Dedifferentiated amniotic fluid mesenchymal stem cell (primary cell): Measurements from ENCODE around the gene CISD1.

Source experiments
- DNase-seq: peaks from one replicate; pipeline ENCODE4 v3.0.0-alpha.2; 2016; ENCODE audit errors: extremely low spot score

The CISD1 gene

DNA sequence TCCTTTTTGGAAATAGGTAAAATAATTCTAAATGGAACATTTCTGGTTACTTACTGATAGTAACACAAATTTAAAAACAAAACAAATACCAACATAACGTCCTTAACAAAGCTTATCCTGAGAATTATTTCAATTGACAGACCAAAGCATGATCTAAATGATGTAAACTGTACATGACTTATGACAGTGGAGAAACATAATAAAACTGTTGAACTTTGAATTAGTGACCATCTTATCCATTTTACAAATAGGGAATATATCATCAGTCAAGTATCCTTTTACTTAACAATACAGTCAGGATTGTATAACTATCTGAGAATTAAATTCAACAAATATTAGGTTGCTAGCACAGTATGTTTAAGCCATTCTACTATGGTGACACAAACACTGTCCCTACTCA, 3.7 kb upstream of the CISD1 start:
- no peak for DNase-seq

DNA sequence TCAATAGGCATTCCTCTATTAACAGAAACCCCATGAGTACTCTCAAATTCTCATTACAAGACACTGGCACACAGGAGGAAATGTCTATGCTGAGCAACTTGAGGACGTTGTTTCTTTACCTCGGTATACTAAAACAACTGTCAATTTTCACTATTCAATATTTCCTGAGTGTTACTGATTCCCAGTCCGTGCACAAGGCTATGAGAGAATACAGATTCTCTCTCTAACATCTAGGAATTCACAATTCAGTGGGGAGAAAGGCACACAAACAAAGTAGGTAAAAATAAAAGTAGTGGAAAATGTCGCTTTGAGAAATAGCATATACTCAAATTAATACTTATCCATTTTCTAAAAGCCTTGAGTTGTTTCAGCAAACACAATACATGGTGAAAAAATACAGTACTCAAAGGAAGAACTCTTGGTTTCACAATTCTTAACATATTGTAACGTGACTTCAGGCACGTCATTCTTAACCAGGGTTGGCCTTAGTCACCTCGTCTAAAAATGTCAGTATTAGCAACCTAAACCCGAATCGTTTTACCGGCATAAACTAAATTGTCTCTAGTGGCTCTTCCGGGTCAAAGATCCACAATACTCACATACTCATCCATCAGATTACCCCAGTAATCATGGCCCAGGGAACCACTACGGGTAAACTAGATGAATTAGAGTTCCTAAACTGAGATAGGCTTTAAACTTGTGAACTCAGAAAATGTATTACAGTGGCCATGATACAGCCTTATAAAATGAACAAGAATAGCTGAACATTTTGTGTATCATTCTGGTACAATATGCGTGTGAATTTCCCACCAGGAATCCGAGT, 2.7 kb upstream of the CISD1 start:
- peak; percentile 45 for DNase-seq

DNA sequence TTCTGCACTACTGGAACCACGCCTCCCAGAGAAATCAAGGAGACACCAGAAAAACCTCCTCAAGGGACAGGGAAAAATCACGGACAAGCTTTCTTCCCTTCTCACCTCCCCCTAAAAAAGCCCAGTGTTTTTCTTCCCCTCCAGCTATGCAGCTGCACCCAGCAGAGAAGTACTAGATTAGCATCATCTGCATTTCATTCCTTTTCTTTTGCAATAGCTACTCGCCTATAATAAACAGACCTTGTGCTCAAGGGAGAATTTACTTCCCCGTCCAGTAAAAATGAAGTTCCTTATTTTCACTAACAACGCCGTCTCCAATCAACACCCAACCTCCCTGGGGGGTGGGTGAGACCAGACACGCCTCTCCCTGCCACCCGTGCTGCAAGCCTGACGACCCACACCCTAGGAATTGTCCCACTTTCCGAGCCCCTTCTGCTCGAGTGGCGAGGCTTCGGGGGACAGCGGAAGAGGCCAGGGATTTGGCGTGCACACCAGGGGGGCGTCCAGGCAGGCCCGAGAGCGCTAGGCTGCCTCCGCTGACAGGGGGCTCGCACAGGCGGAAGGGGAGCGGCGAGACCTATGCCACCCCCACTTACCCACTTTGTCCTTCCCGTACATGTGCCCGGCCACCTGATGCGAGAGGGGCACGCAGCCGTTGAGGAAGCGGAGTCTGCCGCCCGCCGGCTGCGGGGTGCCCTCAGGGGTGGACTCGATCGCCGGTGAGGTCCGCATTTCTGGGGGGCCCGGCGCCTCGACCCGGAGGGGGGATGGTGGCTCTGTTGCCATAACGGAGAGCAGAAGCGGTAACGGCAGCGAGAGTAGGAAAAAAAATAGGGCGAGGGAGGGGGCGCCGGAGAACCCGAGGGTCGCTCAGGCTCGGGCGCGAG, 1.9 kb upstream of the CISD1 start:
- peak; percentile 53 for DNase-seq

DNA sequence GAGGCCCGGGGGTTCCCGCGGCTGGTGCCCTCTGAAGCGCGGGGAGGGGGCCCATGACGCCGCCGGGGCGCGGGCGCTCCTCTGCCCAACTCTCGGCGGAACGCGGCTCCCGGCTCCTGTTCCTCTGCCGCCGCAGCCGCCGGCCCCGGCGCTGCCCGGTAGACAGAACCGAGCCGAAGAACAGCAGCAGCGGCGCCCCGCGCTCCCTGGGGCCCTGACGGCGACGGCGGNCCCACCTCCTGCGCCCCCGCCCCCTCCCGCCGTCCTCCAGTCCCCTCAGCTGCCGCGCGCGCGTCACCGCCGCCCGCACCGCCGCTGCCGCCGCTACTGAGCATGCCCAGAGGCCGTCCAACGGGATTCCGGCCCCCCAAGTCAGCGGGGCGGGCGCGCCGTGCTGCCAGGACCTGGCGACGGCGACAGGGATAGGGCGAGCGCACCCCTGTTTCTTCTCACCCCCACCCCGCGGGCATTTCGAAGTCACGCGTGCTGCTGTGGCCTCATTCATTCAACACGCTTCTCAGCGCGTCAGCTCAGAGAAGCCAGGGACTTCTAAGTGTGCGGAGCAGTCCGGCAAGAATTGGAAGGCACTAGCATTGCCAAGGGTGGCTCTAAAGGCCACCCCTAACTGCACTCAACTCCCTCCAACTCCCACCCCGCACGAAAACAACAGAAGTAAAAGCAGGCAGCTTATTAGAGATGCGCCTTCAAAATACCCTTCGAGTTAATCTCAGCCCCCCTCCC, 1.1 kb upstream of the CISD1 start, which contains the start of gene IPMK:
Gene IPMK (minus strand): TSS at position 182 of the 741 bp plus-strand sequence. CDS start 283 bp downstream, outside the sequence.
- DNase-seq = peak; percentile 79

DNA sequence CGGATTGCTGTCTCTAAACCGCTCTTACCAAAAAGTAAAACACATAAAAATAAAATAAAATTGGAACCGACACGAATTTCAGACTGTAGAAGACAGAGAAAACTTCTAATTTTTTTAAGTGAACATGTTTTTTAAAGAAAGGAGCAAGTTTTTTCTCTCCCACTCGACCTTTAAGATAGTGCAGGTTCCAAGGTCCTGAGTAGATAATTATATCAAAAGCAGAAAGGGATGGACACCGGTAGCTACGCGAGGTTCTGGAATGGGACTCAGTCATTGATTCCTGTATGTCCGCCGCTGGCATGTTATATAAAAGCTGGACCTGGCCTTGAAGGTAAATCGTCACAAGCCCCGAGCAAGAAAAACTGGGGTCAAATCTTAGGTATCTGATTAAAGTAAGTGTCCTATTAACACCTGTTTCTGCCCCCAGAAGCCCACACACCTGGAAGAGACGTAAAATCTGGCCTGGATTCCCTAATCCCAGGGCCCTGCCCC, 462 bp upstream of the CISD1 start:
- no peak for DNase-seq

DNA sequence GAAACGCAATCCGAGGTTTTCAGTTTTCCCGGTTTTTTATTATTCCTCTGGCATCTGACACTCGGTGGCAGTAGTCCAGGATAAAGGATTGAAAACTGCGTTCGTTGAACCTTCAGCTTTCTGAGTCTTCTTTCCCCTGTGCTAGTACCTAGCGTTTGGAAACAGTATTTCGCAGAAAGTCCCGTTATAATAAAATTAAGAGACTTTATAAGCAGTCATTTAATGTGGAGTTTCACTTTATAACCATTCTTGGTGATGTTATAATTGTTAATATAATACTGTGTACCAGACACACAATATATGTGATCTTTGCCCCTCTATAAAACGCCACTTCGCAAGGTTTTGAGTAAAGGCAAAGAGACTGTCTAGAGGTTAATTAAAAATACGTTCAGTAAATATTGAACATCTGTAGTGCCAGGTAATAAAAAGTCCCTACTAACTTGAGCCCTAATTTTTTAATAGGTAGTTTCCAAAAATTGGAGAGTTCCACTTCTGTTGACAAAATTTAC, 874 bp downstream of the CISD1 start:
- DNase-seq = no peak

DNA sequence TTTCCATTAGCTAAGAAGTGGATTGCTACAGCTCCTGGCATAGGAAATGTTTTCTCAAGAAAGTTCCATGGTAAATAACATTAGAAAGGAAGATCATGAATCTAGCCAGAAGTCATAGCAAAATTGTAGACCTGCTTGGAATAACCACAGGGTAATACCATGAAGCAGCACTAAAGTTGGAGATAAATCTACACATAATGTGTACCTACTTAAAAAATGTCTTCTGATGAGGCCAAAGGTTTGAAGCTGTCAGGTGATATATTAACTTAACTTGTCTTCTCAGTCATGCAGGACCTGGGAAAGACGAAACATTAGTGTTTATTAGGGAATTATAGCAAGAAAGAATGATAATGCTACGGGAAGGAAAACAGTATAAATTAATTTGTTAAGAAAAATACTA, 6.3 kb downstream of the CISD1 start:
- no peak for DNase-seq

DNA sequence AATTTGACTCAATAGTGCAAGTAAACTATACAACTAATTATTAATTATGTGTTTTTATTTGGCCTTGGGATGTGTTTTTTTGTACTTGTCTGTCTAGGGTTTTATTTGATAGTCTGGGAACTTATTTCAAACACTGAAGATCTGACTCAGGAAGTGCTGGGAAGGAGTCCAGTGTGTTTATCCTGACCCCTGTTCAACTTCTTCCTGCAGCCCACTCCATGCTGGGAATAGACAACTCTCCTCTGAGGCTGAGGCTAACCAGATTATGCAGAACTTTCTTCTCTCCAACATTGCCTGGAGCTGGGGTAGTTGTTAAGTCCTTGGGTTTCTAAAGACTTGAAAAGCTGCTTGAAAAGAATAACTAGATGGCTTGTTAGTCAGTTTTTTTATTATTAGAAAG, 6.9 kb downstream of the CISD1 start:
- DNase-seq = no peak

DNA sequence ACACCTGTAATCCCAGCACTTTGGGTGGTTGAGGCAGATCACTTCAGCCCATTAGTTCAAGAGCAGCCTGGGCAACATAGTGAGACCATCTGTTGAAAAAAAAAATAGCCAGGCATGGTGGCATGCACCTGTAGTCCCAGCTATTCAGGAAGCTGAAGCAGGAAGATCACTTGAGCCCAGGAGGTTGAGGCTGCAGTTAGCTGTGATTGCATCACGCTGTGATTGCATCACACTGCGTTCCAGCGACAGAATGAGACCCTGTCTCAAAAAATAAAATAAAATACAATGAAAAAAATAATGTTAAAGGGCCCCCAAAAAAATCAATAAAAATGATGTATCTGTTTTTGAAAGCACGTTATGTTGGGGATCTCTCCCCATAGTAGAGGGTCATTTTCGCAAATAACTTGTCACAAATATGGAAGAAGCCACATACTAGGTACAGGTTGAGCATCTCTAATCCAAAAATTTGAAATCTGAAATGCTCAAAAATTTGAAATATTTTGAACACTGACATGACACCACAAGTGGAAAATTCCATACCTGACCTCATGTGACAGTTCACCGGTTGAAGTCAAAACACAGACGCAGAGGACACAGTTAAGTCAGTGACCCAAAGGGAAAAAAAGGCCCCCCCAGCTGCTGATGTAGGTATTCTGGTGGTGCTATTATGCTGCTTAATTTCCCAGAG, 9.5 kb downstream of the CISD1 start:
- DNase-seq = no peak

DNA sequence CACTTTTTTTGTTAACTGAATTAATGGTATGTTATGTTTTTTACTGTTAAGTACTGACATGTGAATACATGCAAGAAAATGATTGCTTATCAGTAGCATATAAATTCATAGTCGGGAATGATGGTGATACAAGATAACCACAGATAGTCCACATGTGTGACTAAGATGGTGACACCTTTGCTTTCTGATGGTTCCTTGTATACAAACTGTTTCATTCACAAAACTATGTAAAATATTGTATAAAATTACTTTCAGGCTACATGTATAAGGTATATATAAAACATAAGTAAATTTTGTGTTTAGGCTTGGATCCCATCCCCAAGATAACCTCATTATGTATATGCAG, 10.0 kb downstream of the CISD1 start:
- no peak for DNase-seq

DNA sequence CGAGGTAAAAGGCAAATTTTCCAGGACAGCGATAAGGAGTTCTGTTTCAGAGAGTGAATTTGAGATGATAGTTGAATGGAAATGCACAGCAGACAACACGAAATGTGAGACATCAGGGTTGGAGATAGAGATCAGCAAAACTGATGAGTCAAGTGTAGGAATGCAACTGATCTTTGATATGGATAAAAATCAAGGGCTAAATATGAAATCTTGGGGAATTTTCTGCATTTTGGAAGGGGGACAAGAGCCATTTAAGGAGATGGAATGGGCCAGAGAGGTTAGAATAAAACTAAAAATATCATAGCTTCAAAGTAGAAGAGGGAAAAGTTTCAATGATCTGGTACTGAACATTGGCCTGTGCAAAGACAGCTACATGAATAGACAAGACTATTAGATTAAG, 11.5 kb downstream of the CISD1 start:
- no peak for DNase-seq

DNA sequence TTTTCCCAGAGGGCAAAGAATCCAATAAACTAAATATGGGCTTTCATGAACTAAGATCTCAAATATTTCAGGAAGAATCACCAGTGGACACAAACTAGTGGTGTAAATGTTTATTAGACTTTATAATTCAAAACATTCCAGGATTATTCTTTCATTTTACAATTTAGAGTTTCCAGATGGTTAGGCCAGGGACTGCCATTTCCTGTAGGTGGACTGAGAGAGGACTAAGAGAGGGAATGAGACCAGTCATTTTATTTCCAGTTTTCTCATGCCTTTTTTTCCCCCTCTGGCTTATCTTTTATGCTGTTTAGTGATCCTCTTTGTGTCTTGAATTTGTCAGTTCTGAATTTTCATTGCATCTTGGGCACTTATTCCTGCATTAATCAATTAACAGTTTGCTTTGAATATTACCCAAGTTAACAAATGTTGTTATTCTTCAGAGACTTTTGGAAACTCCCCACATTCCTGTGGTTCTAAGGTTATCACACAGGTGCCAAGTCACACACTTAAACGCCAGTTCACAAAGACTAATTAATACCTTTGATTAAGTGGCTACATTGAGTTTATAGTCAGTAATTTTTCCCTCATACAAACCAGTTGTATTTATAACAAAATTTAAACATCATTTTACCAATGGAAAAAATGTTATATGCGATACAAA, 12.3 kb downstream of the CISD1 start:
- DNase-seq = no peak

DNA sequence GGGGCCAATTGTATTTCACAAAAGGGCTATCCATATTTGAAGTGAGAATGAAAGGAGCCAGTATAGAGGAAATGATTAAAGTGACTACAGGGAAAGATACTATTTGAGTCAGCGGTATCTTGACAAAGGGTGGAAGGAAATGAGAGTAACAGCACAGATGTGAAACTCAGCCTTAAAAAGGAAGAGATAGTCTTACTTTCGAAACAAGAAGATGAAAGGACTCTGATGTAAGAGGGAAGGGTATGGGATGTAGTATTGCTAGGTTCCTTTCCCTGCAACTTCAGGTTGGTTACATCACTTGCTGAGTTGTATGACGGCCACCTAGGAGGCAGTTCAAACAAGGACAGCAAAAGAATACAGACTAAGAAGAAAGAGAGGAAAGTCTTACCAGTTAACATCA, 13.7 kb downstream of the CISD1 start:
- no peak for DNase-seq

DNA sequence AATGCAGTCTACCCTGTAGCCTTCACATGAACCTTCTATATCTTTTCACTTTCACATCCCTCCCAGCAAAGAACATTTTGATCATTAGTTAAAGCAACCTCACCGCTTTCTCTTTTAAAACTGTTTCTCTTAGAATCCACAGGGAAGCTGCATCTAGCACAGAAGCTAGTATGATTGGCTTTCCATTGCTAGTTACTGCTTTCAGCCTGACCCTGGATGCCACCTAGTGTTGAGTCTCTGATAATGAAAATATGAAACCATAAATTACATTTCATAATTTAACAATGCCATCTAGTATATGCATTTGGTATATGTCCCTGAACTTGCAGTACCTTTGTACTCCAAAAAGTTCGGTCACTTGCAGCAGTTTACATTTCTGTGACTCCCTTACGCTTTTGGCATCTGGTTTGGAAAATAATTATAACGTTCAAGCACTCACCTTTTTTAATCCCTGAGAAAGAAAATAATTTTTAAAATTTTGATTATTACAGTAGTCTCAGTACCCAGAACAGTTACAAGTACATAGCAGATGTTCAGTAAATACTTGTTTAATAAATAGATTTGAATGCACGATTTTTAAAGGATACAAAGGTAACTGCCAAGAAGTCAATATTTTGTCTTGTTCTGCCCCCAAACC, 22.7 kb downstream of the CISD1 start:
- peak; percentile 84 for DNase-seq

DNA sequence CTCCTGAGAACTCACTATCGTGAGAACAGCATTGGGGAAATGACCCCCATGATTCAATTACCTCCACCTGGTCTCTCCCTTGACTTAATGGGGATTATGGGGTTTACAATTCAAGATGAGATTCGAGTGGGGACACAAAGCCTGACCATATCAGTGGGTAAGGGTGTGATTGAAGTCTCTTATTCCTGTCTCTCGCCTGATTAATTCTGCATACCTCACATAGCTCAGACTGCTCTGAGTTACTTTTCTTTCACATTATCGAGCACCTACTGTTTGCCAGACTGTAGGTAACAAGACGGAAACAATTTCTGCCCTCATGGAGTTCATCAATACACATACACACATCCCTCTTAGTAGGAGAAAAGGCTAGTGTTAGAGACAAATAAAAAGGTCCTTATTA, 25.0 kb downstream of the CISD1 start:
- no peak for DNase-seq

DNA sequence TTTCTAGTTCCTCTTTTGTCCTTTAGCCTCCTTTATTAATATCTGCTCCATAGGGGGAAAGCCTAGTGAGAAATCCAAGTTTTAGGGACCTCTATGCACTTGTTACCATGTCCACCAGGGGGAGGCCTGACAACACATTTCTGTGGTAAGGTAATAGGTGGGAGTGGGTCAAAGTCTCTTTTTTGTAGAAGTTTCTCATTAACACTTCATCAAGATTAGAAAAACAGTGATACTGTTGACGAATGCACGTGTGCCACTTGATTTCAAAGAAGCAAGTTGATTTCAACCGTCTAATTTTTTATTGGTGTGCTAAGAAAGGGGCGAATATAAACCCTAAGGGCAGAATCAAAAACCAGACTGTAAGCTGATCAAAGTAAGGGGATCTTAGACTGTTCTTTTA, 30.6 kb downstream of the CISD1 start:
- no peak for DNase-seq

DNA sequence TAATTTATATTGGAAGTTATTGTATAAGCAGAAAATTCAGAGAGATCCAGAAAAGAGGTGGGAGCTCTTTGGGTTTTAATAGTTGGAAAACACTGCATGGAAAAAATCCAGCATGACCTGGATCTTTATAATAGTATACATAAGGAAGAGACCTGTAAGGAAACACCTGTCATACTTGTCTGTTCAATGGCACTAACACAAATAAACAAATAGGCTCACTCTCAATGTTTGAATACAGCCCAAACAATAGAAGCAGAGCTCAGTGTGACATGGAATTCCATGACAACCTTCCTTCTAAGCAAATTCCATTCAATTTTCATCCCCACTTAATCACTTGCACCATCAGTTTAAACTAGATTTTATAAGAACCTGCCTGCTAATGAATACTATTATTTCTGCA, 31.7 kb downstream of the CISD1 start:
- no peak for DNase-seq

DNA sequence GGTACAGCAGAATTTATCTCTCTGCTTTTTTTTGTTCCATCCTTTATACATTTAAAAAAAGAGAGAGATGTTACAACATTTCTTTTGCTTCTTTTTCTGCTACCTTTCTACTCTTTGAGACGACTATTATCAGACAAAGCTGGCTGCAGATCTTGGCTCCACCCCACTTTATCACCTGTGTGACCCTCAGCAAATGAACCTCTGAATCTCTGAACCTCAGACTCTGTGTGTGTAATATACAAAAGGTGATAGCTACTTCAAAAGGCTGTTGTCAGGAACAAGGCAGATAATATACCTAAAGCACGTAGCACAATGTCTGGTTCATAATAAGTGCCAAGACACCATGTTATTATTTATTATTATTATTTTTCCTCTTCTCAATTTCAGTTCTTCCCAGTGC, 33.3 kb downstream of the CISD1 start:
- no peak for DNase-seq

DNA sequence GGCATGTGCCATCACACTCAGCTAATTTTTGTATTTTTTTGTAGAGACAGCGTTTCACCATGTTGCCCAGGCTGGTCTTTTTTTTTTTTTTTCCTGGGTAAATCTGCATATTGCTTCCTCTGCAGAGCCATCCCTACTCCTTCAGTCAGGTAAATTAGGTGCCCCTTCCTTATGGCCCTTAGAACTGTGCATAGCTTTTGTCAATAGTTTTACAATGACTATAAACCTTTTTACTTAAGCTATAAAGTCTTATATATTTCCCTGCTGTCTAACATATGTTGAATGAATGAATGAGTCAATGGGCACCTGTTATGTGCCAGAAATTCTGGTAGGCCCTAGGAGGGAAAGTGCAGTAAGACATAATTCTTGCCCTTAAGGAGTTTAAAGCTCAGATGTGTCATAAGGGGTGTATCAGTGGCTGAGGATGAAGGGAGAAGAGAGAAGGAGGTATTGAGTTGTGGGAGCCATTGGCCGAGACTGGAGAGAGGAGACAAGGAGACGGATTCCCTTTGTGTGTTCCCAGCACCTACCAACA, 35.2 kb downstream of the CISD1 start:
- no peak for DNase-seq

DNA sequence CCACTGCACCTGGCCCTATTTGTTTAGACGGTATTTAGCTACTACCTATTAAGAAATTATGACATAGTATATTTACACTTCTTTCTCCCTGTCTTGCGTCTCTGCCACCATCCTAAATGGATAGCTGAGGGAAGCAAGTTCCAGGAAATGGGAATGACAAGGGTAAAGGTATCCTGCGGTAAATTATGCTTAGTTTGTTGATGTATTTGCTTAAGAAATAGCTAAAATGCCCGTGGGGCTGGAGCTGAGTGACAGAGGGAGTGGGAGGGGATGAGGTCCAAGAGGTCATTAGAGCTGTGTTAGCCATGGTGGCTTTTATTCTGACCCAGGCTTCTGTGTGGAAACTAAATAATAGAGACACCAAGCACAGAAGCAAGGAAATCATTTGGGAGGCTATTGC, 36.9 kb downstream of the CISD1 start:
- no peak for DNase-seq
